ENCODE measurements around the gene SRC.

Gene SRC

DNA sequence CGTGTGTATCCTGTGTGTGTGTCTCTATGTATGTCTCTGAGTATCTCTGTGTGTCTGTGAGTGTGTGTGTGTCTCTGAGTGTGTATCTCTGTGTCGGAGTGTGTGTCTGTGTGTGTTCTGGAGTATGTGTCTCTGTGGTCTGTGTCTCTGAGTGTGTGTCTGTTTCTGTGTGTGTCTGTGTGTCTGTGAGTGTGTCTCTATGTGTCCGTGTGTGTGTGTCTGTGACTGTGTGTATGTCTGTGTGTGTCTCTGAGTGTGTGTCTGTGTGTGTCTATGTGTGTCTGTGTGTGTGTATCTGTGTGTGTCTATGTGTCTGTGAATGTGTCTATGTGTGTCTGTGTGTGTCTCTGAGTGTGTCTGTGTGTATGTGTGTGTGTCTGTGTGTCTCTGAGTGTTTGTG lies 73.4 kb downstream of the SRC start:
- H3K27ac ChIP-seq (ENCODE audit: low read length) = no peak overlapping the region
- peaks cover 5% of the 10 kb centered on the region; the same call in 1 of the 2 replicates for H3K4me1 ChIP-seq (ENCODE audit: insufficient read depth, low read length)
- no peaks in the 10 kb centered on the region for H3K36me3 ChIP-seq (ENCODE audit: insufficient read depth, low read depth, low read length)
- no peaks in the 10 kb centered on the region for H3K9me3 ChIP-seq (ENCODE audit: insufficient read depth, low read depth, low read length)
- no peak overlapping the region for H3K9ac ChIP-seq (ENCODE audit: low read depth, low read length)
- H3K4me3 ChIP-seq (ENCODE audit: low read length) = no peak overlapping the region
- peaks cover 25% of the 10 kb centered on the region for H3K27me3 ChIP-seq (ENCODE audit: insufficient read depth, low read length)

DNA sequence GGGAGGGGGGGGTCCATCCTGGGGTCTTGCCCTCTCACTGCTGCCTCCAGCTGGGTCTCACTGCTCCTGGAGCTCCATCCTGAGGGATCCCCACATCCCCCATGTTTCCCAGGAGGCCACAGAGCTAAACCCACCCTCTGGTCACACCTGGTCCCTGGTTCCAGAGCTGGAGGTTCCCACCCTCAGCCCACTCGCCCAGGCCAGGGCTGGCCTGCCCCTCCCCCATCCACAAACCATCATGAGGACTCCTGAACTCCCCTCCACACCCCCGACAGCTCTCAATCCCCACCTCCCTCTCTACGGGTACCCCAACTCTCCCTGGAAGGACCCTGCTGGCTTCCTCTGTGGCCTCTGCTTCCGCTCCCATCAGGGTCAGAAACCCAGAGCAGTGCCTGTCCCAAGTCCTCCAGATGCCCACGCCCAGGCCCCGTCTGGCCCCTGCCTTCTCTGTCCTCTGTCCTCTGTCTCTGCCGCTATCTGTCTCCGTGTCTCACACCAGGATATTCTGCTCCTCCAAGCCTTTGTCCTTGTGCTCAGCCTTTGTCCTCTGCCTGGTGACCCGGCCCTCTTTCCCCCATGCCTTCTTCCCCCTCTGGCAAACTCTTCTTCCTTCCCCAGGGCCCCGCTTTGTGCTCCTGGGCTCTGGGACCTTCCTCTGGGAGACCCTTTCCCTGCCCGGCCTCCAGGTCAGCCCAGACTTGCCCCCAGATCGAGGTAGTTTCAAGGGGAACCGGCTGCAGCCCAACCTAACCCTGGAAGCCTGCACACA lies 74.0 kb downstream of the SRC start:
- Histone ChIP-seq H3K27ac (ENCODE audit: low read length) (no peak overlapping the region), H3K9ac (ENCODE audit: low read depth, low read length) (no peak overlapping the region; the same call in 1 of the 2 replicates), H3K4me1 (ENCODE audit: insufficient read depth, low read length) (peaks cover 3% of the 10 kb centered on the region; the same call in 1 of the 2 replicates), H3K4me3 (ENCODE audit: low read length) (no peak overlapping the region), H3K36me3 (ENCODE audit: insufficient read depth, low read depth, low read length) (no peaks in the 10 kb centered on the region), H3K27me3 (ENCODE audit: insufficient read depth, low read length) (peaks cover 19% of the 10 kb centered on the region), H3K9me3 (ENCODE audit: insufficient read depth, low read depth, low read length) (no peaks in the 10 kb centered on the region)

DNA sequence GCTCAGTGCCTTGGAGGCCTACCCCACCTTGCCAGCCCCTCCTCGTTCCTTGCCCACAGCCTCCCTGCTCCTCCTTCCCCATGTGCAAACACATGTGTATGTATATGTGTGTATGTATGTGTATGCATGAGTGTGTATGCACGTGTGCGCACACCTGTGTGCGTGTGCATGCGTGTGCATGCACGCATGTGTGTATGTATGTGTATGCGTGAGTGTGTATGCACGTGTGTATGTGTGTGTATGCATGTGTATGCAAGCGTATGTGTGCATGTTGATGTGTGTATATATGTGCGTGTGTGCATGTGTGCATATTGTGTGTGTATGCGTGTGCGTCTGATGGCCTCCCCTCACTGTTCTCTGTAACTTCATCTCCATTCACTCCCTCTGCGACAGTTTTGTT lies 74.7 kb downstream of the SRC start:
- H3K4me1 ChIP-seq (ENCODE audit: insufficient read depth, low read length) = peaks cover 3% of the 10 kb centered on the region; the same call in 1 of the 2 replicates
- H3K9me3 ChIP-seq (ENCODE audit: insufficient read depth, low read depth, low read length) = no peaks in the 10 kb centered on the region
- no peaks in the 10 kb centered on the region for H3K36me3 ChIP-seq (ENCODE audit: insufficient read depth, low read depth, low read length)
- H3K27ac ChIP-seq (ENCODE audit: low read length) = no peak overlapping the region
- H3K27me3 ChIP-seq (ENCODE audit: insufficient read depth, low read length) = peaks cover 12% of the 10 kb centered on the region
- no peak overlapping the region for H3K4me3 ChIP-seq (ENCODE audit: low read length)
- no peak overlapping the region for H3K9ac ChIP-seq (ENCODE audit: low read depth, low read length)

DNA sequence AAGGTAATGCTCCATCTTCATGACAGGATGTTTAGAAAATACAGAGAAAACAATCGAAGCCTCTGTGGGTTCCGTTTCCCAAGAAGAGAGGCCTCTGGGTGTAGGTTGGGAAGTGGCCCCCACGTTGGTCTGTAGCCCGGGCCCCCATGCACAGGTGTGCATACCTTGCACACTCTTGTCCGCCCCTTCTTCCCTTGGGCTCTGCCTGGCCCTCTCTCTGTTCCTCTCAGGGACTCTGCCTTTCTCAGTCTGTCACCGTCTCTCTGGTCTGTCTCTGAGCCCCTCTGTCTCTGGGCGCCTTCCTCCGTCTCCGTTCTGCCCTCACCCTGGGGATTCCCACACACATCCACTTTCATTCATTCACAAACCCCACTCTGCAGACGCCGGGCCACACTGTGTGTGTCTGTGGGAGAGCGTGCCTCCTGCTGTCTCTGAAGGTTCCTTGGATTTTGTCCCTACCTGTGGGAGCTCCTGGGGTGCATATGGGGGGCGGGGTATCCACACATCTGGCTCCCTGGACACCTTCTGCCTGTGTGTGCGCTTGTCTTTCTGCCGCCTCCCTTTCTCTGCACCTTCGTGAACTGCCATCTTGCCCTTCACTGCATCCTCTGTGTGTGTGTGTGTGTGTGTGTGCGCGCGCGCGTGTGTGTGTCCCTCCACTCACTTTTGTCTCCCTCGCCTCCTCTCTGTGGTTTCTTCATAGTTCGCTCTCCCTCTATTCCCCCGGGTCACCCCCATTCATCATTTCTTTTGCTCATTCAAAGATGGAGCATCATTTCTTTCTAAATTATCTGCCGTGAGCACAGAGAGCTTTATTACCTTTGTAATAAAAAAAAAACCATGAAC lies 75.3 kb downstream of the SRC start:
- no peaks in the 10 kb centered on the region for H3K36me3 ChIP-seq (ENCODE audit: insufficient read depth, low read depth, low read length)
- H3K4me3 ChIP-seq (ENCODE audit: low read length) = no peak overlapping the region
- no peak overlapping the region for H3K27ac ChIP-seq (ENCODE audit: low read length)
- H3K9me3 ChIP-seq (ENCODE audit: insufficient read depth, low read depth, low read length) = no peaks in the 10 kb centered on the region
- peaks cover 3% of the 10 kb centered on the region; the same call in 1 of the 2 replicates for H3K4me1 ChIP-seq (ENCODE audit: insufficient read depth, low read length)
- no peak overlapping the region for H3K9ac ChIP-seq (ENCODE audit: low read depth, low read length)
- H3K27me3 ChIP-seq (ENCODE audit: insufficient read depth, low read length) = peaks cover 6% of the 10 kb centered on the region; the same call in 1 of the 2 replicates

DNA sequence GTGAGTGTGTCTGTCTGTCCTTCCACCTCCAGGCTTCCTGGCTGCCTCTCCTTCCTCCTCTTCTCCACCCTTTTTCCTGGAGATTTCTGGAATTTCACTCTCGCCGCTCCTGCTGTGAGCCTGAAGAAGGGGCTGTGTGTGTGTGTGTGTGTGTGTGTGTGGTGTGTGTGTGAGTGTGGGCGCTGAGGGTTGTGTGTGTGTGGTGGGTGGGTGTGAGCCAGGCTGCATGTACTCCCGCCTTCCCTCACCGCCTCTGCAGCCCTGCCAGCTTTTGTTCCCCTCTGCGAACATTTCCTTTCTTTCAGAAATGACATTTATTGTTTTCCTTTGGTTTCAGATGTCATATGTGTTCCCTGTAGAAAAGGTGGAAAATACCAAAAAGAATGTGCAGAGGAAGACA lies 76.0 kb downstream of the SRC start:
- Histone ChIP-seq H3K4me1 (ENCODE audit: insufficient read depth, low read length) (peaks cover 3% of the 10 kb centered on the region; the same call in 1 of the 2 replicates), H3K36me3 (ENCODE audit: insufficient read depth, low read depth, low read length) (no peaks in the 10 kb centered on the region), H3K4me3 (ENCODE audit: low read length) (no peak overlapping the region), H3K9ac (ENCODE audit: low read depth, low read length) (no peak overlapping the region), H3K27me3 (ENCODE audit: insufficient read depth, low read length) (peaks cover 3% of the 10 kb centered on the region; the same call in 1 of the 2 replicates), H3K9me3 (ENCODE audit: insufficient read depth, low read depth, low read length) (no peaks in the 10 kb centered on the region), H3K27ac (ENCODE audit: low read length) (no peak overlapping the region)

DNA sequence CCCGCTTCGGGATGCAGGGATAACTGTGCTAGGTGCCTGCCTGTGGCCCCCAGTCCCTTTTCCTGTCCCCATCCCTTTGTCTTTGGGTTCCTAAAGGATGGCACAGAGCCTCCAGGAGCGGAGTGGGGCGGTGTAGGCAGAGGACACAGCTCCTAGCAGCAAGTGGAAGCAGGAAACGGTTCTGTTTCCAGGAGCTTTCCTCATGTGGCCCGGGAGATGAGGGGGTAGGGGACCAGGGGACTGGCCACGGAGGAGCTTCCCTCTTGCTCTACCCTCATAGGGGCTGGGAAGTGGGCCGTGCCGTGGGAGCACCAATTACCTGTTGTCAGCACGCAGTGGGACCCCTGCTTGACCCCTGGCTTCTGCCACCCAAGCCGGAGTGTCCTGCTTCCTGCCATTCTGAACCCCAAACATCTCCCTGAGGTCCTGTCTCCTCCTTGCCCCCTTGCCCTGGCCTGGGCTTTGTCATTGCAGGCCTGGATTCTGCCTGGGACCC lies 76.9 kb downstream of the SRC start:
- Histone ChIP-seq H3K4me3 (ENCODE audit: low read length) (no peak overlapping the region), H3K27ac (ENCODE audit: low read length) (no peak overlapping the region), H3K27me3 (ENCODE audit: insufficient read depth, low read length) (peaks cover under 1% of the 10 kb centered on the region; the same call in 1 of the 2 replicates), H3K9ac (ENCODE audit: low read depth, low read length) (no peak overlapping the region), H3K4me1 (ENCODE audit: insufficient read depth, low read length) (peaks cover 3% of the 10 kb centered on the region; the same call in 1 of the 2 replicates), H3K36me3 (ENCODE audit: insufficient read depth, low read depth, low read length) (no peaks in the 10 kb centered on the region), H3K9me3 (ENCODE audit: insufficient read depth, low read depth, low read length) (no peaks in the 10 kb centered on the region)

DNA sequence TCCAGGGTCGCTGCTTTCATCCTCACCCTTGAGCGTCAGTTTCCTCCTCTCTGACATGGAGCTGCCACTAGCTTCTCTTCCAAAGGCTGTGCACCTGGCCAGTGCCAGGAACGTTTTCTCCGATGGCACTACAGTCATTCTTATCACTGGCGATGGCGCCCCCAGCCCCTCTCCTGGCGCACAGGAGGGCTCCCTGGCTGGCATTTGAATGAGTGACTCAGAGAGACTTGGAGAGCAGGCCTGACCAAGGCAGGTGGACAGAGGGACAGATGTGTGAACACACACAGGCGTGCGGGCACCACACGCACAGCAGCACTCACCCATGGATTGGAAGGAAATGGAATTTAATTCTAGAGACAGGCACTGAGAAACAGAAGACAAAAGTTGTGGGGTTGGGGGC lies 77.6 kb downstream of the SRC start:
- no peak overlapping the region for H3K4me3 ChIP-seq (ENCODE audit: low read length)

DNA sequence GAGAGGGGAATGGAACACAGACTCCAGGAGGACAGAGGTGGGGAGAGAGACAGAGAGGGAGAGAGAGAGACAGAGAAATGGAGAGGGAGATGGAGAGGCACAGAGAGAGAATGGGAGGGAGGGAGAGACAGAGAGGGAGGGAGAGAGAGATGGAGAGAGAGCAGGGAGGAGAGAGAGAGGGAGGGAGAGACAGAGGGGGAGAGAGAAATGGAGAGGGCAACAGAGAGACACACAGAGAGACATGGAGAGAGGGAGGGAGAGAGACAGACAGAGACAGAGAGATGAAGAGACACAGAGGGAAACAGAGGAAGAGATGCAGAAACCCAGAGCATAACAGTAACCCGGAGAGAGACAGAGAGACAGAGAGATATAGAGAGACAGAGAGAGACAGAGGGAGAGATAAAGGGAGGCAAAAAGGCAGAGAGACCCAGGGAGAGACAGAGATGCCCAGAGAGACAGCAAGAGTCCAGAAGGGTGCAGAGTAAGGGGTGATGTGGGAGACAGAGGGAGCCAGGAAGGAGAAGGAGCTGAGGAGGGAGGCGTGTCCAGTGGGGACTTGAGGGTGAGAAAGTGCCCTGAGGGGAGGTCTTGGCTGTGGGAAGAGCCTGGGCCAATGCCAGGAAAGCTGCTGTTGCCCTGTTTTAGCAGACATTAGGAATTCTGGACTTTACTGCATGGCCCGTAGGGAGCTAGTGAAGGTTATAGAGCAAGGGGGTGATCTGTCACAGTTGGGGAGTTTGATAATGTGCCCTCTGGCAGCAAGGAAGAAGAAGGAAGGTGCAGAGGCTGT lies 78.3 kb downstream of the SRC start:
- no peak overlapping the region for H3K4me3 ChIP-seq (ENCODE audit: low read length)
- no peak overlapping the region for H3K27ac ChIP-seq (ENCODE audit: low read length)
- H3K4me1 ChIP-seq (ENCODE audit: insufficient read depth, low read length) = peaks cover 3% of the 10 kb centered on the region; the same call in 1 of the 2 replicates
- no peaks in the 10 kb centered on the region for H3K36me3 ChIP-seq (ENCODE audit: insufficient read depth, low read depth, low read length)
- peaks cover 13% of the 10 kb centered on the region; the same call in 1 of the 2 replicates for H3K27me3 ChIP-seq (ENCODE audit: insufficient read depth, low read length)
- H3K9me3 ChIP-seq (ENCODE audit: insufficient read depth, low read depth, low read length) = no peaks in the 10 kb centered on the region
- no peak overlapping the region for H3K9ac ChIP-seq (ENCODE audit: low read depth, low read length)

More for the DNA sequence above, 77.6 kb downstream of the SRC start:
- H3K4me1 ChIP-seq (ENCODE audit: insufficient read depth, low read length) = peaks cover 3% of the 10 kb centered on the region; the same call in 1 of the 2 replicates
- H3K36me3 ChIP-seq (ENCODE audit: insufficient read depth, low read depth, low read length) = no peaks in the 10 kb centered on the region
- no peak overlapping the region for H3K27ac ChIP-seq (ENCODE audit: low read length)
- H3K27me3 ChIP-seq (ENCODE audit: insufficient read depth, low read length) = peaks cover 8% of the 10 kb centered on the region; the same call in 1 of the 2 replicates
- no peaks in the 10 kb centered on the region for H3K9me3 ChIP-seq (ENCODE audit: insufficient read depth, low read depth, low read length)
- no peak overlapping the region for H3K9ac ChIP-seq (ENCODE audit: low read depth, low read length)

DNA sequence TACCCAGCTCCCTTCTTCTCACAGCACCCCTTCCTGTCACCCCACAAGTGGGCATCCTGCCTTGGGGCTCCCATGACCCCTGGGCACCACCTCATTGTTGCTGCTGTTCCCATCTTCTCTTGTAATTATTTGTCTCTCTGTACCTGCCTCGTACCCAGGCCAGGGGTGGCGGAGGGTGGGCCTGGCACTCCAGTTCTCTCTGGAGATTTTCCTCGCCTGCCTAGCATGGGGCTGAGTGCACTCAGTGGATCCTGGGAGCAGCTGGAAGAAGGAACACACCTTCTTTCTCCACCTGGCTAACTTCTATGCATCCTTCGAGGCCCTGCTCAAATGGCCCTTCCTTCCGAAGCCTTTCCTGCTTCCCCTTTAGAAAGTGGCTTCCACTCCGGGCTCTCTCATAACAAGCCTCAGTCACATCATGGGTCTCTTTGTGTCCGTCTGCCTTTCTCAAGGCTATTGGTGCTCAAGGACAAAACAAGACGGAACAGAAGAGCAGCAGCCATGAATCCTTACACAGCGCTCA lies 79.2 kb downstream of the SRC start:
- no peaks in the 10 kb centered on the region for H3K9me3 ChIP-seq (ENCODE audit: insufficient read depth, low read depth, low read length)
- no peak overlapping the region for H3K4me3 ChIP-seq (ENCODE audit: low read length)
- H3K4me1 ChIP-seq (ENCODE audit: insufficient read depth, low read length) = peaks cover 3% of the 10 kb centered on the region; the same call in 1 of the 2 replicates
- H3K27me3 ChIP-seq (ENCODE audit: insufficient read depth, low read length) = peaks cover 13% of the 10 kb centered on the region; the same call in 1 of the 2 replicates
- no peak overlapping the region for H3K9ac ChIP-seq (ENCODE audit: low read depth, low read length)
- no peaks in the 10 kb centered on the region for H3K36me3 ChIP-seq (ENCODE audit: insufficient read depth, low read depth, low read length)
- H3K27ac ChIP-seq (ENCODE audit: low read length) = no peak overlapping the region

DNA sequence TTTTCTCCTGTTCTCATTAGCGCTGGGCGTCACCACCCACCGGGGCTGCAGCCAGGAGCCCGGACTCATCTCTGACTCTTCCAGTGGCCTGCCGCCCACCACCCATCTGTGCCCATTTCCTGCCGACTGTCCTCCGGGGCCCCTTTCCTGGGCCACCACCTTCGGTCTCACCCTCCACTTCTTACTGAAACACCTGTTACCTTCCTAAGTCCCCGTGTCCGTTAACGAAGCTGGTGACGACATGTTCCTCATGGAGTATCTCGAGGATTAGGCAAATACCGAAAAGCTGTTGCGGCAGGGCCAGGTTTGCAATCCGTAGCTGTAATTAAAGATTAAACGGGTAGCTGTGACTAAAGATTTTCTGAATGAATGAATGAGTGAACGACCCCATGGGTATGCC lies 80.2 kb downstream of the SRC start:
- H3K4me3 ChIP-seq (ENCODE audit: low read length) = no peak overlapping the region
- H3K36me3 ChIP-seq (ENCODE audit: insufficient read depth, low read depth, low read length) = no peaks in the 10 kb centered on the region
- H3K4me1 ChIP-seq (ENCODE audit: insufficient read depth, low read length) = peaks cover 3% of the 10 kb centered on the region; the same call in 1 of the 2 replicates
- H3K27me3 ChIP-seq (ENCODE audit: insufficient read depth, low read length) = peaks cover 17% of the 10 kb centered on the region; the same call in 1 of the 2 replicates
- H3K27ac ChIP-seq (ENCODE audit: low read length) = no peak overlapping the region
- H3K9ac ChIP-seq (ENCODE audit: low read depth, low read length) = no peak overlapping the region
- no peaks in the 10 kb centered on the region for H3K9me3 ChIP-seq (ENCODE audit: insufficient read depth, low read depth, low read length)

DNA sequence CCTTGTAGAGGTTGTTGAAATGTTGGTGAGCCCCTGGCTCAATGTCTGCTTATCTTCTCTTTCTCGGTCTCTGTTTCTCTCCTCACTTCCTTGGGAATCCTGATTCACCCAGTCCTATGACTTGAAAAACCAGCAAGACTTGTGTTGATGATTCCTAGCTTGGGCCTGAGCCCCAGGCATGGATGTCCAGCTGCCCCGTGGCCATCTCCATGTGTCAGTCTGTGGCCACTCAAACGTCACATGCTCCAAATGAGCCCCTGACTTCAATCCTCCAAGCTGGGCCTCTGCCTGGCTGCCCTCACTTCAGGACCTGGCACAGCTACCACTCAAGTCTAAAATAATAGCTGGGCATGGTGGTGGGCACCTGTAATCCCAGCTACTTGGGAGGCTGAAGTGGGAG lies 81.0 kb downstream of the SRC start:
- H3K4me1 ChIP-seq (ENCODE audit: insufficient read depth, low read length) = no peaks in the 10 kb centered on the region; the same call in 1 of the 2 replicates
- no peaks in the 10 kb centered on the region for H3K9me3 ChIP-seq (ENCODE audit: insufficient read depth, low read depth, low read length)
- no peak overlapping the region for H3K27ac ChIP-seq (ENCODE audit: low read length)
- H3K4me3 ChIP-seq (ENCODE audit: low read length) = no peak overlapping the region
- H3K9ac ChIP-seq (ENCODE audit: low read depth, low read length) = no peak overlapping the region
- no peaks in the 10 kb centered on the region for H3K36me3 ChIP-seq (ENCODE audit: insufficient read depth, low read depth, low read length)
- peaks cover 17% of the 10 kb centered on the region; the same call in 1 of the 2 replicates for H3K27me3 ChIP-seq (ENCODE audit: insufficient read depth, low read length)
